IPS-18a (cell line): ENCODE measurements around the gene KIFC1.
A peak's percentile ranks its signal among the peaks of the same experiment; 100 is the strongest.

ENCODE experiments used
- H3K27ac ChIP-seq: one replicate; pipeline ENCODE4 v1.5.1; 2013; ENCODE audit warnings: low read length
- H3K27me3 ChIP-seq: one replicate; pipeline ENCODE4 v1.6.1; 2013; ENCODE audit warnings: mild to moderate bottlenecking, low read length; ENCODE audit not compliant: control insufficient read depth, insufficient read depth
- H3K36me3 ChIP-seq: one replicate; pipeline ENCODE4 v1.6.1; 2013; ENCODE audit warnings: low read depth, low read length; ENCODE audit not compliant: control insufficient read depth
- H3K4me1 ChIP-seq: one replicate; pipeline ENCODE4 v1.6.1; 2013; ENCODE audit warnings: low read depth, low read length; ENCODE audit not compliant: control insufficient read depth
- H3K4me3 ChIP-seq: one replicate; pipeline ENCODE4 v1.5.1; 2013; ENCODE audit warnings: low read length
- H3K9ac ChIP-seq: one replicate; pipeline ENCODE4 v1.6.1; 2013; ENCODE audit warnings: mild to moderate bottlenecking, low read length, moderate library complexity
- H3K9me3 ChIP-seq: one replicate; pipeline ENCODE4 v1.6.1; 2013; ENCODE audit warnings: low read depth, low read length; ENCODE audit not compliant: control insufficient read depth

Gene KIFC1

GRCh38 chr6:33443025-33443424 lies 51.4 kb downstream of the KIFC1 start:
- Histone ChIP-seq H3K27me3 (no peaks in the 10 kb centered on the region), H3K4me1 (no peaks in the 10 kb centered on the region), H3K27ac (no peak overlapping the region), H3K36me3 (peaks cover 95% of the 10 kb centered on the region), H3K9ac (no peak overlapping the region), H3K4me3 (no peak overlapping the region), H3K9me3 (no peaks in the 10 kb centered on the region)

GRCh38 chr6:33443619-33444504 lies 52.2 kb downstream of the KIFC1 start:
- Histone ChIP-seq H3K27ac (no peak overlapping the region), H3K9ac (no peak overlapping the region), H3K4me3 (no peak overlapping the region), H3K4me1 (no peaks in the 10 kb centered on the region), H3K9me3 (no peaks in the 10 kb centered on the region), H3K27me3 (no peaks in the 10 kb centered on the region), H3K36me3 (peaks cover 95% of the 10 kb centered on the region)

GRCh38 chr6:33445119-33445603 lies 53.5 kb downstream of the KIFC1 start:
- Histone ChIP-seq H3K4me1 (no peaks in the 10 kb centered on the region), H3K9ac (no peak overlapping the region), H3K4me3 (no peak overlapping the region), H3K36me3 (peaks cover 99% of the 10 kb centered on the region), H3K27ac (no peak overlapping the region), H3K9me3 (no peaks in the 10 kb centered on the region), H3K27me3 (no peaks in the 10 kb centered on the region)

- H3K27ac ChIP-seq: no peak overlapping the region
- H3K27me3 ChIP-seq: no peaks in the 10 kb centered on the region
- H3K4me3 ChIP-seq: no peak overlapping the region
- no peaks in the 10 kb centered on the region for H3K9me3 ChIP-seq
- H3K36me3 ChIP-seq: peaks cover 90% of the 10 kb centered on the region
- no peaks in the 10 kb centered on the region for H3K4me1 ChIP-seq
- H3K9ac ChIP-seq: no peak overlapping the region
Measured at GRCh38 chr6:33446356-33446755, 54.7 kb downstream of the KIFC1 start.

- Histone ChIP-seq H3K4me3 (no peak overlapping the region), H3K9me3 (no peaks in the 10 kb centered on the region), H3K36me3 (peaks cover 50% of the 10 kb centered on the region), H3K27me3 (no peaks in the 10 kb centered on the region), H3K9ac (no peak overlapping the region), H3K27ac (no peak overlapping the region), H3K4me1 (no peaks in the 10 kb centered on the region)
Measured at GRCh38 chr6:33450434-33450833, 58.8 kb downstream of the KIFC1 start.

- H3K9ac ChIP-seq: no peak overlapping the region
- no peaks in the 10 kb centered on the region for H3K9me3 ChIP-seq
- H3K4me3 ChIP-seq: no peak overlapping the region
- H3K27me3 ChIP-seq: no peaks in the 10 kb centered on the region
- peaks cover 51% of the 10 kb centered on the region for H3K36me3 ChIP-seq
- no peak overlapping the region for H3K27ac ChIP-seq
- H3K4me1 ChIP-seq: no peaks in the 10 kb centered on the region
Measured at GRCh38 chr6:33451606-33452005, 60.0 kb downstream of the KIFC1 start.

GRCh38 chr6:33452496-33452895 lies 60.9 kb downstream of the KIFC1 start:
- Histone ChIP-seq H3K9me3 (no peaks in the 10 kb centered on the region), H3K4me3 (no peak overlapping the region), H3K27ac (no peak overlapping the region), H3K9ac (no peak overlapping the region), H3K27me3 (no peaks in the 10 kb centered on the region), H3K4me1 (no peaks in the 10 kb centered on the region), H3K36me3 (peaks cover 42% of the 10 kb centered on the region)

- no peaks in the 10 kb centered on the region for H3K27me3 ChIP-seq
- H3K9ac ChIP-seq: peak overlapping the region; percentile 82
- no peaks in the 10 kb centered on the region for H3K9me3 ChIP-seq
- H3K4me1 ChIP-seq: no peaks in the 10 kb centered on the region
- peak overlapping the region; percentile 80 for H3K4me3 ChIP-seq
- peak overlapping the region; percentile 25 for H3K27ac ChIP-seq
- H3K36me3 ChIP-seq: peaks cover 32% of the 10 kb centered on the region
Measured at GRCh38 chr6:33453393-33454008, 61.9 kb downstream of the KIFC1 start.

GRCh38 chr6:33454009-33454946 lies 62.7 kb downstream of the KIFC1 start, which contains the start of gene ZBTB9:
Gene ZBTB9, plus strand, starts transcription at chr6:33454576. Its CDS starts 525 bp downstream, at chr6:33455101.
- Histone ChIP-seq H3K27me3 (no peaks in the 10 kb centered on the region), H3K9ac (peak within 1 kb of the TSS; percentile 82), H3K27ac (peak within 1 kb of the TSS; percentile 25), H3K9me3 (no peaks in the 10 kb centered on the region), H3K4me3 (peak within 1 kb of the TSS; percentile 80), H3K36me3 (peaks cover 24% of the 10 kb centered on the region), H3K4me1 (no peaks in the 10 kb centered on the region)

GRCh38 chr6:33455051-33455450 lies 63.4 kb downstream of the KIFC1 start:
- Histone ChIP-seq H3K9me3 (no peaks in the 10 kb centered on the region), H3K36me3 (peaks cover 16% of the 10 kb centered on the region), H3K9ac (peak overlapping the region; percentile 82), H3K4me3 (peak overlapping the region; percentile 80), H3K27me3 (no peaks in the 10 kb centered on the region), H3K27ac (no peak overlapping the region), H3K4me1 (no peaks in the 10 kb centered on the region)

- no peaks in the 10 kb centered on the region for H3K27me3 ChIP-seq
- H3K36me3 ChIP-seq: peaks cover 13% of the 10 kb centered on the region
- H3K9me3 ChIP-seq: no peaks in the 10 kb centered on the region
- no peak overlapping the region for H3K4me3 ChIP-seq
- H3K9ac ChIP-seq: no peak overlapping the region
- no peak overlapping the region for H3K27ac ChIP-seq
- H3K4me1 ChIP-seq: no peaks in the 10 kb centered on the region
Measured at GRCh38 chr6:33456156-33456555, 64.5 kb downstream of the KIFC1 start.
